BLaER1 treated with 17β-estradiol and CSF1 and Interleukin-3, amounts not matched to agents 10 nM and 100 nM (cell line): ENCODE results near the gene IFNLR1.

ENCODE experiments used
- H3K27ac ChIP-seq, 11 experiments: shearing (Covaris generic); formaldehyde crosslinking; 2 replicates each; pipeline ENCODE4 v1.8.1; 2022
- H3K27me3 ChIP-seq, 11 experiments: shearing (Covaris generic); formaldehyde crosslinking; 2 replicates each; pipeline ENCODE4 v1.8.1; 2022
- H3K36me3 ChIP-seq, 11 experiments: shearing (Covaris generic); formaldehyde crosslinking; 2 replicates each; pipeline ENCODE4 v1.8.1; 2022
- H3K4me1 ChIP-seq, 10 experiments: shearing (Covaris generic); formaldehyde crosslinking; 2 replicates each; pipeline ENCODE4 v1.8.1; 2022
- H3K4me2 ChIP-seq, 11 experiments: shearing (Covaris generic); formaldehyde crosslinking; 2 replicates each; pipeline ENCODE4 v1.8.1; 2022
- H3K4me3 ChIP-seq, 10 experiments: shearing (Covaris generic); formaldehyde crosslinking; 2 replicates each; pipeline ENCODE4 v1.8.1; 2022
- H3K9ac ChIP-seq, 11 experiments: shearing (Covaris generic); formaldehyde crosslinking; 2 replicates each; pipeline ENCODE4 v1.8.1; 2022
- H3K9me3 ChIP-seq, 11 experiments: shearing (Covaris generic); formaldehyde crosslinking; replicated peaks in 1 of 11; 2 replicates each; pipeline ENCODE4 v1.8.1; 2022
- H4K20me1 ChIP-seq, 11 experiments: shearing (Covaris generic); formaldehyde crosslinking; 2 replicates each; pipeline ENCODE4 v1.8.1; 2022
- Cebpa-rat ChIP-seq, 11 experiments: shearing (Covaris generic); IDR thresholded peaks; 2 replicates each; pipeline ENCODE4 v1.8.1; 2022

IFNLR1 gene

GRCh38 chr1:24206516-24207394 lies 19.7 kb upstream of the IFNLR1 start:
- Histone ChIP-seq H3K4me2 (no peak overlapping the region), H3K36me3 (no peaks in the 10 kb centered on the region), H3K27me3 (no peaks in the 10 kb centered on the region), H4K20me1 (no peaks in the 10 kb centered on the region), H3K4me1 (0 out of 20 replicates have a peak, but pooled peaks cover 0 to 3% (median 0%) of the 10 kb centered on the region in 10 experiments), H3K27ac (no peak overlapping the region), H3K4me3 (no peak overlapping the region), H3K9ac (no peak overlapping the region), H3K9me3 (peaks cover 0 to 2% (median 0%) of the 10 kb centered on the region in 11 experiments; a peak in 5 of 22 replicates)
- TF ChIP-seq Cebpa-rat (IDR thresholded peaks at IDR 0.05) = no peak

- Histone ChIP-seq H3K9me3 (no peaks in the 10 kb centered on the region), H3K27me3 (no peaks in the 10 kb centered on the region), H3K36me3 (no peaks in the 10 kb centered on the region), H4K20me1 (no peaks in the 10 kb centered on the region), H3K9ac (no peak overlapping the region), H3K4me2 (no peak overlapping the region), H3K27ac (no peak overlapping the region), H3K4me1 (0 out of 20 replicates have a peak, but pooled peaks cover 0 to 3% (median 0%) of the 10 kb centered on the region in 10 experiments), H3K4me3 (no peak overlapping the region)
- TF ChIP-seq Cebpa-rat (IDR thresholded peaks at IDR 0.05) = no peak
These were observed 19.0 kb upstream of the IFNLR1 start for GRCh38 chr1:24206083-24206464.

DNA sequence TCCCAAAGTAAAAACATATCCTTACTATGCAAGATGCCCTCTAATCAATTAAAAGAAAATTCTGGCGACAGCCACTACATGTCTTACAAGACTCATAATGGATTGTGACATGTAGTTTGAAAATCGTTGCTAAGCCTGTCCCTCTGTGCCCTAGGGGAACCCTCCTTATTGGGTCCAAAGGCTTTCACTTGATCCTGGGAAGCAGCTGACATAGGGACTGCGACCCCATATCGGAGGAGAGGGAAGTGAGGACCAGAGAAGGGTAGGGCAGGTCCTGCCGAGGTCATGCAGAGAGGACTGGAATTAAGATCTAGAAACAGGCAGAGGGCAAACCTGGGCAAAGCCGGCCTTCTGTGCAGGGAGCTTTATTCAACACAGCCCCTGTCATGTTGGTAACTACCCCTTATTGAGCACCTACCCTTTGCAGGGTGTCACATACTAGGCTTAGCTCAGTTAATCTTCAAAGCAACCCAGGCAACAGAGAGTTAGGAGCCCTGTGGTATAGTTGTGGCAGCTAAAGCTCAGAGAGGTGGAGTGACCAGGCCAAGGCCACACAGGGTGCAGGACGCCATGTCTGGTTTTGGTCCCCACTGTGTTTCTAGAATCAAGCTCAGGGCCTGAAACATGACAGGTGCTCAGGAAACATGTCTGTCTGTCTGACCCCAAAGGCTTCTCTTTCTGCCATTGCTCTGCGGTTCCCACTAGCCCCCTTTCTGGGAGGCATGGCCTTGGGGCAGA lies 18.4 kb upstream of the IFNLR1 start:
- no peak overlapping the region for H3K4me2 ChIP-seq
- no peaks in the 10 kb centered on the region for H3K9me3 ChIP-seq
- H3K4me1 ChIP-seq = 0 out of 20 replicates have a peak, but pooled peaks cover 0 to 3% (median 0%) of the 10 kb centered on the region in 10 experiments
- TF ChIP-seq Cebpa-rat (IDR thresholded peaks at IDR 0.05) = no peak
- no peaks in the 10 kb centered on the region for H4K20me1 ChIP-seq
- H3K9ac ChIP-seq = no peak overlapping the region
- no peaks in the 10 kb centered on the region for H3K36me3 ChIP-seq
- no peaks in the 10 kb centered on the region for H3K27me3 ChIP-seq
- no peak overlapping the region for H3K27ac ChIP-seq
- H3K4me3 ChIP-seq = no peak overlapping the region

- no peaks in the 10 kb centered on the region for H3K27me3 ChIP-seq
- no peak overlapping the region for H3K4me3 ChIP-seq
- no peaks in the 10 kb centered on the region for H3K9me3 ChIP-seq
- TF ChIP-seq Cebpa-rat (IDR thresholded peaks at IDR 0.05) = no peak
- no peak overlapping the region for H3K9ac ChIP-seq
- peaks cover 0 to 12% (median 5%) of the 10 kb centered on the region in 10 experiments; a peak in 13 of 20 replicates for H3K4me1 ChIP-seq
- no peak overlapping the region for H3K27ac ChIP-seq
- H4K20me1 ChIP-seq = no peaks in the 10 kb centered on the region
- no peak overlapping the region for H3K4me2 ChIP-seq
- H3K36me3 ChIP-seq = no peaks in the 10 kb centered on the region
These were observed 17.0 kb upstream of the IFNLR1 start for GRCh38 chr1:24204116-24204515.

GRCh38 chr1:24203404-24203803 lies 16.3 kb upstream of the IFNLR1 start:
- H3K36me3 ChIP-seq = no peaks in the 10 kb centered on the region
- no peak overlapping the region for H3K4me2 ChIP-seq
- no peak overlapping the region for H3K4me3 ChIP-seq
- H3K27me3 ChIP-seq = no peaks in the 10 kb centered on the region
- no peak overlapping the region for H3K27ac ChIP-seq
- no peak for TF ChIP-seq Cebpa-rat (IDR thresholded peaks at IDR 0.05)
- no peaks in the 10 kb centered on the region for H3K9me3 ChIP-seq
- H3K9ac ChIP-seq = no peak overlapping the region
- H3K4me1 ChIP-seq = peaks cover 0 to 19% (median 12%) of the 10 kb centered on the region in 10 experiments; a peak in 16 of 20 replicates
- H4K20me1 ChIP-seq = no peaks in the 10 kb centered on the region

- Histone ChIP-seq H3K4me3 (no peak overlapping the region), H3K27ac (no peak overlapping the region), H3K9ac (no peak overlapping the region), H3K4me1 (peaks cover 0 to 23% (median 16%) of the 10 kb centered on the region in 10 experiments; a peak in 18 of 20 replicates), H3K36me3 (no peaks in the 10 kb centered on the region), H3K27me3 (no peaks in the 10 kb centered on the region), H3K4me2 (no peak overlapping the region), H3K9me3 (no peaks in the 10 kb centered on the region), H4K20me1 (no peaks in the 10 kb centered on the region)
- TF ChIP-seq Cebpa-rat (IDR thresholded peaks at IDR 0.05) = no peak
These were observed 15.9 kb upstream of the IFNLR1 start for GRCh38 chr1:24202987-24203386.

DNA sequence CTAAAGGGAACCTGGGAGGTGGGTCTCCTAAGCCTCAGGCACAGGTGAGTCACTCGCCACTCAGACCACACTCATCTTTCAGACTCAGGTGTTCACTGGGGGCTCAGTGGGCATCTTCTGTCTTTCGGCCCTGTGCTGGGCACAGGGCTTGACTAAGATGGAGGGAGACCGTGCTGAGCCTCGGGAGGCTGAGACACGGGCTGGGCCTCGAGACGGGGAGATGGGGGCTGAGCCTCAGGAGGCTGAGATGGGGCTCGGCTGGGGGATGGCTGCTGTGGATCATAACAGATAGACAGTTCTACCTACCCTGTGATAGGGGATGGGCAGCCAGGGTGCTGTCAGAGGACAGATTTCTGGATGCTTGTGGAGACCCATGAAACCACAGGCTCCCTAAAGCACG lies 15.5 kb upstream of the IFNLR1 start:
- Histone ChIP-seq H3K4me1 (peaks cover 0 to 28% (median 21%) of the 10 kb centered on the region in 10 experiments; a peak in 18 of 20 replicates), H3K36me3 (no peaks in the 10 kb centered on the region), H3K27ac (no peak overlapping the region), H3K9me3 (no peaks in the 10 kb centered on the region), H4K20me1 (no peaks in the 10 kb centered on the region), H3K4me3 (no peak overlapping the region), H3K9ac (no peak overlapping the region), H3K27me3 (no peaks in the 10 kb centered on the region), H3K4me2 (no peak overlapping the region)
- TF ChIP-seq Cebpa-rat (IDR thresholded peaks at IDR 0.05) = no peak

DNA sequence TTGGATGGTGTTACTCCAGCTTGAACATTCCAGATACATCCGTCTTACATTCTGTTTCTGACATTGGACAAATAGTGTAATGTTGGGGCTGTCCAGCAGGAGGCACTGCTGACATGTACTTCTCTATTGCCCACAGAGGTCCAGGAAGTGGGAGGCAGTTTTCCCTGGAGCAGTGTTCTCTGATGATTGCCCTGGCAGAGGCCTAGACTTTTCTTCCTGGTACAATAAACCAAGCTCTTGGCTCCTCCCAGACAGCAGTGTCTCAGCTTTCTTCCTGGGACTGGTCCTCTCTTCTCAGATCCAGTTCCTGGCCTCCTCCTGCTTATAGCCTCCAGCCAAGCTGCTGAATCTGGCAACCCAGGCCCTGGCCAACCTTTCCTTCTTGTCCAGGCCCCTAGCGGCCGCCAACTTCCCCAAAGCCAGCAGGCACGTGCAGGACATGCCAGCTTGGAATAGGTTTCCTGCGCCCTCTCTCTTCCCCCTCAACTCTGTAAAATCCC lies 14.9 kb upstream of the IFNLR1 start:
- Histone ChIP-seq H3K9me3 (no peaks in the 10 kb centered on the region), H3K4me3 (no peak overlapping the region), H4K20me1 (no peaks in the 10 kb centered on the region), H3K27me3 (no peaks in the 10 kb centered on the region), H3K36me3 (no peaks in the 10 kb centered on the region), H3K4me1 (peaks cover 0 to 33% (median 26%) of the 10 kb centered on the region in 10 experiments; a peak in 18 of 20 replicates), H3K9ac (no peak overlapping the region), H3K27ac (no peak overlapping the region), H3K4me2 (no peak overlapping the region)
- TF ChIP-seq Cebpa-rat (IDR thresholded peaks at IDR 0.05) = no peak

DNA sequence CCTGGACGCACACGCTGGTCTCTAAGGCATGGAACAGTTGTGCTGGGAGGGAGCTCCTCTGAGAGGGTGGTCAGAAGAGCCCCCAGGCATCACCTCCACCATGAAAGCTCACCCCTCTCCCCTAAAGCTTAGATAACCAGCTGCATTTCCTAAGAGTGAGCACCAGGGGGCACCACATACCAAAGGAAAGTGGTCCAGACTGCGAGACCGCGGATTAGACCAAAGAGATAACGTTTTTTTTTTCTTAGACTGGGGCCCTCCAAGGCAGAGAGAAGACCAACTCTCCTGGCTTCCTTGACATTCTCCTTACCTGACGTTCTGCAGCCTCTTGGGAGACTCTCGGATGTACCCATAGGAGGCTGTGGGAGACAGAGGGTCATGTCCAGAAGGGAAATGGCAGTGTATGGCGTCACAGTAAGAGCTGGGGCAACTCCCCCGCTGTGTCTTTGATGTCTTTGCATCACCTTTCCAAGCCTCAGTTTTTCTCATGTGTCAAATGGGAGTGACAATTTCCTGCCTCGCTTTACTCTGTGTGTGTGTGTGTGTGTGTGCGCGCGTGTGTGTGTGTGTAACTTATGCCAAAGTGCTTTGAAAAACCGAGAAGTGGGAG lies 12.3 kb upstream of the IFNLR1 start:
- Histone ChIP-seq H3K9ac (peak overlapping the region in 4 of 11 experiments; percentile 2 to 44 (median 12); a peak in 4 of 22 replicates), H4K20me1 (no peaks in the 10 kb centered on the region), H3K36me3 (no peaks in the 10 kb centered on the region), H3K4me2 (peak overlapping the region in 10 of 11 experiments; percentile 7 to 82 (median 66); a peak in 16 of 22 replicates), H3K27me3 (no peaks in the 10 kb centered on the region), H3K4me3 (no peak overlapping the region), H3K4me1 (peaks cover 0 to 57% (median 36%) of the 10 kb centered on the region in 10 experiments; a peak in 18 of 20 replicates), H3K27ac (peak overlapping the region in 5 of 11 experiments; percentile 10 to 66 (median 45); a peak in 8 of 22 replicates), H3K9me3 (no peaks in the 10 kb centered on the region)
- no peak for TF ChIP-seq Cebpa-rat (IDR thresholded peaks at IDR 0.05)
